Measurements from ENCODE around the gene LRCOL1.
"Not testable (repeated sequence)": the region's sequence is repeated elsewhere in the genome, so short reads cannot be mapped to it uniquely, and the experiment has no call there.

The LRCOL1 gene

GRCh38 chr12:132600048-132601032 is 10.0 kb downstream of the LRCOL1 start:
- peak; percentile 59 for DNase-seq

GRCh38 chr12:132599502-132599901 is 10.9 kb downstream of the LRCOL1 start:
- DNase-seq = not testable (repeated sequence)

GRCh38 chr12:132597333-132598316 is 12.8 kb downstream of the LRCOL1 start:
- DNase-seq = peak; percentile 41

DNA sequence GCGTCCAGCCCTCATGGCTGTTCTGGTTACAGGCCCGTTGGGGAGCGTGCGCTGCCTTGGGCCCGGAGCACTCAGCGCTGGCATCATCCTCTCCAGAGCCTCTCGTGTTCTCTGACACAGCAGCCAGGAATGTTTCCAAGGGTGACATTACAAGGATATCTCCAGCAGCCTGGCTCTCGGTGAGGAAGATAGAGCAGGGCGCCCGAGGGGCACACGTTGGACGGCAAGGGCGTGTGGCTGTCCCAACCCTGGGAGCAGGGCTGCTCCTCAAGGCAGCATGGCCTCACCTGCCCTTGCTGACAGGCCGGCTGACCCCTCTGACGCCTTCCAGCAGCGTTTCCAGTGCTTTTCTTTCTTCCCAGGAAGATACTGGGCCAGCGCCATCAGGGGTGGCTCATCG is 14.4 kb downstream of the LRCOL1 start:
- no peak for DNase-seq

DNA sequence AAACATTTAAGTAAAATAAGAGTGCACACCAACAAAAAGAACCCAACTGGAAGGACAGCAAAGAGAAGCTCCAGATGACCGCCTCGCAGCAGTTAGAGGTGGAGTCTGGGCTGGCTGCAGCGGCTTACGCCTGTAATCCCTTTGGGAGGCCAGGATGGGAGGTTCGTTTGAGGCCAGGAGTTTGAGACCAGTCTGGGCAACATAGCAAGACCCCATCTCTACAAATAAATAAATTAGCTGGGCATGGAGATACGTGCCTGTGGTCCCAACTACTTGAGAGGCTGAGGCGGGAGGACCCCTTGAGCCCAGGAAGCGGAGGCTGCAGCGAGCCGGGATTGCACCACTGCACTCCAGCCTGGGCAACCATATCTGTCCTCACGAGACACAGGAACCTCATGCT is 15.2 kb downstream of the LRCOL1 start:
- no peak for DNase-seq

DNA sequence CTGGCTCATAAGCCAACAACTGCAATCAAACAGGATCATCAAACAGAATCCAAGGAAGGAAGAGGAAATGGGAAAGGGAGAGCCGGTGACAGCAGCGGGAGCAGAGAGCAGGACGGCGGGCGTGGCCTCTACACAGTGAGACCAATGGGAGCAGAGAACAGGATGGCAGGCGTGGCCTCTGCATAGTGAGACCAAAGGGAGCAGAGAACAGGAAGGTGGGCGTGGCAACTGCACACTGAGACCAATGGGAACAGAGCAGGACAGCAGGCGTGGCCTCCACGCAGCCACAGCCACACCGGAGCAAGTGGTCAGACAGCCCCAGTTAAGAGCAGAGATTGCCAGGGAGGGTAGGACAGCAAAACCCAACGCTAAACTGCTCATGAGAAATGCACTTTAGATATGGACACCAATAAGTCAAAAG is 16.4 kb downstream of the LRCOL1 start:
- DNase-seq = peak; percentile 99

DNA sequence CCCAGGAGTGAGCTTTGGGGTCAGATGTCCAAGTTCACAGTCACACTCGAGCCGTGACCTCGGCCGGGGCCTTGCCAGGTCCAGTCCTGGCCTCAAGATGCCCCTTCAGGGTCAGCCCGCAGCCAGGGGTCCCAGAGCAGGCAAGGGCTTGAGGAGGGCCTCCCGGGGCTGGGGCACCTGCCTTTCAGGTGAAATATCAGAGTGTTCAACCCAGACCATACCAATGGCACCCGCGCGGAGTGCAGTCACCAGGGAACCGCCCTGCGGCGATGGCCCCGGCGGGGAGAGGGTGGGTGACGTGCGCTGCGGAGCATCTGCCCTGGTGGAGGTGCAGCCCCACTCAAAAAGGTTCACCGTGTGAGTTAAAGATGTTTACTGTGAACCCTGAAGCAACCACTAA is 16.9 kb downstream of the LRCOL1 start:
- no peak for DNase-seq

- no peak for DNase-seq
Observed at GRCh38 chr12:132593071-132593470, 17.3 kb downstream of the LRCOL1 start.

DNA sequence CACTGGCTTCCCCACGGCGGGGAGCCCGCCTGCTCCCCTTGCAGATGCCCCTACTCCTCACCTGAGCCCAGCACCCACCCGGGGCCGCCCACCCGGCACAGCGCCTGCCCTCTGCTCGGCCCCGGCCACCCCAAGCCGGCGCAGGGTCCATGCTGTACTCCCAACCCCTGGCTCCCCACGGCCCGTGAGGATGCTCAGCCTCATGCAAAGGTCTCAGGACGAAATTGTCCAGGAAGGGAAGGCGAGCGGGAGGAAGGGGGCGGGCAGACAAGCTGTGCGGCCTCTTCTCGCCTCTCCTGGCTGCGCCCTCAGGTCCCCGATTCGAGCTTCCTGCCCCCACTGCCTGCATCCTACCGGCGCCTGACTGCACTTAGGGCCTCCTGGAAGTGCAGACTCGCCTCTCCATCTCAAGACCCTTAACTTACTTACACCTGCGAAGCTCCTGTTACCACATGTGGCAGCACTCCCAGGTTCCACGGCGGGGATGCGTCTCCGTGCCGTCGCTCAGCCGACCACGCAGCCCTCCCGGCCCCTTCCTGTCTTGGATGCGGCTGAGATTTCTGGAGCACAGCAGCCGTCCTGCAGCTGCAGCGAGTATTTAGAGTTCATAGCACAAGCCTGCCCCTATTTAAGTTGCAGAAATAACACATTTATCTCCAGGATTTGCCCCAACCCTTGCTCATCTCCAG is 18.0 kb downstream of the LRCOL1 start:
- no peak for DNase-seq

DNA sequence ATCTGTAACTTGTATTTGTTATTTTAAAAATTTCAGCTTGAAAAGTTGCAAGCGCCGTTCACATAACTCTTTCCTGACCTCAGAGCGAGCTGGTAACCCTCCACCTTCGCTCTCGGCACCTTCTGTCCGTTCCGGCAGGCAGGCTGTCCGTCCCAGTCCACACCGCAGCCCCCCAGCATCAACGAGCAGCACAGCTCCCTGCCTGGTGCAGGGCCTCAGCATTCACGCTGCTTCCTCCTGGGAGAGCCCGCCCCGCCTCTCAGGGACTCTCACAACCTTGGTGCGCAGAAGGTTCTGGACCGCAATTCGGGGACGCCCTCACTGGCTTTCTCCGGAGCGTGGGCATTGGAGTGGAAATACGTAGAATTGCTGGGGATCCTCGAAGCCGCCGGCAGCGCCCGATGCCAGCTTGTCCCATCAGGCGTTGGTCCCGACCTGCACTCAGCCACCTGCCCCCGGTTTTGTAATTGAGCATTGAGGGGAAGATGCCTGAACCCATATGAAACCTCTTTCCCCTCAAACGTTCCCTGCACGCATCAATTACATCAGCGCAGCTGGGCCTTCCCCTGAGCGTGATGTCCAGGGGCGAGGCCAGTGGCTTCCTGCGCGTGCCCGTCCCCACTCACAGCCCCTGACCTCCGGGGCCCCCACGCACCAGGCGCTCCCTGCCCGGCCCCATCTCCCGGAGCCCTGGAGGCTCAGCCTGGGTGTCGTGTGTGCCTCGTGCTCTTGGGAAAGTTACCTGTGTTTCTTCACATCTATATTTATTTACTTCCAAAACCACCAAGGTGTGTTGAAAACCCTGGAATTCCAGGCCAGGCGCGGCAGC is 19.1 kb downstream of the LRCOL1 start:
- no peak for DNase-seq

- DNase-seq = no peak
Observed at GRCh38 chr12:132588821-132589669, 21.3 kb downstream of the LRCOL1 start.

DNA sequence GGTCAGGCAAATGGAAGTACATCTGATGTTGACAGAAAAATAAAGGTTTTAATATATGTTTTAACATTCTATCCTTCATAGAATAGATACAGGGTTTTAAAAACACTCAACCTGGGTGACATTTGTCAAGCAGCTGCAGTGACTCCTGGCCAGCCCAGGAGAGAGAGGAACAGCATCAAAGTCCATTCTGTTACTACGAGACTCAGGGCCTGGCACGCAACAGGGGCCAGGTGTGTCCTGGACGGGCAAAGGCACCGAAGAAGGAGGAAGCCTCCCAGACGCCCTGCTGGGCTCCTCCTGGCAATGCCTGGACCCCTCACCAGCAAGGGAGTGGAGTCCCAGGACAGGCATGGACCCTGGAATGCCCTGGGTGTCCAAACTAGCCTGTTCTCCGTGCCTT is 22.1 kb downstream of the LRCOL1 start:
- no peak for DNase-seq

GRCh38 chr12:132587781-132588180 is 22.6 kb downstream of the LRCOL1 start:
- no peak for DNase-seq

GRCh38 chr12:132586929-132587328 is 23.5 kb downstream of the LRCOL1 start:
- no peak for DNase-seq

GRCh38 chr12:132585177-132585576 is 25.2 kb downstream of the LRCOL1 start:
- DNase-seq = no peak

DNA sequence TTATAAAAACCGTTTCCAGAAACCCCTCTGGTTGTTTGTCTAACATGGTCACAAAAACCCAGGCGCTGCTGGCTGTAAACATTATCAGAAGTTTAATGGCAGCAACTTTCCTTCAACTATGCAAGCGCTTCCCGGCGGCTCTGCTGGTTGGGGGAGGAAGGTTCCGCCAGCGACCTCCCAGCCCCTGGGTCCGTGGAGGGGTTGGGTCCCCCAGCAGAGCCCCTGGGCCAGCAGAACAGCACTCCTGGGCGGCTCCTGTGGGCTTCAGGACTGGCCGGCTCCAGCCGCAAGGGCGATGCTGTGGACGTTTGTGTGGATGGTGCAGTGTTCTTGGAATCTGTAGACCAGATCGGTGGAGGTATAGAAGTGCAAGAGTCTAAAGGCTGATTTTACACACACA is 26.0 kb downstream of the LRCOL1 start:
- DNase-seq = no peak

GRCh38 chr12:132583736-132584135 is 26.6 kb downstream of the LRCOL1 start:
- no peak for DNase-seq

GRCh38 chr12:132583411-132583710 is 27.0 kb downstream of the LRCOL1 start:
- DNase-seq = no peak

GRCh38 chr12:132582582-132583410 is 27.6 kb downstream of the LRCOL1 start:
- DNase-seq = no peak

GRCh38 chr12:132582058-132582420 is 28.3 kb downstream of the LRCOL1 start:
- DNase-seq = no peak
